ENCODE data around the gene IGSF11.

The IGSF11 gene

DNA sequence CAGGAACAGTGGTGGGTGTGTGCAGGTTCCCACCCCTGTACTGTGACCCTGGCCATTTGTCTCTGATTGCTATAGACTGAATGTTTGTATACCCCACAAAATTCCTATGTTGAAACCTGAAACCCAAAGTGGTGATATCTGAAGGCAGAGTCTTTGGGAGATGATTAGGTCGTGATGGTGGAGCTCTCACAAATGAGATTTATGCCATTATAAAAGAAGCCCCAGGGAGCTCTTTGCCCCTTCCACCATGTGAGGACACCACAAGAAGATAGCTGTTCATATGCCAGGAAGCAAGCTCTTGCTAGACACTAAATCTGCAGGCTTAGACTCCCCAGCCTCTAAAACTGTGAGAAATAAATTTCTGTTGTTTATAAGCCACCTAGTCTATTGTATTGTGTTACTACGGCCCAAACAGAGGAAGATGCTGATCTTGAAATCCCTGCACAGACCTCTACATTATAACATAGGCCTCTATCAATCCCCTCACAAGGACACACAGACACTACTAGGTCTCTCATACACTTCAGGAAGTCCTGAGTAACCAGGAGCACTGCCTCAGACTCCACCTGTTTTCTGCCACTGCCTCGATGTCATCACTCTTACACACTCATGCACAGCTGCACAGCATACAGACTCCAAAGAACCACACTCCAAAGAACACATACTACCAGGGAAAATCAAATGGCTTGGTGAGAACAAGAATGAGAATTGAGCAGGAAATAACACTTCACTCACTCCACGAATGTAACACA, 14.7 kb downstream of the IGSF11 start:
- DNase-seq (ENCODE audit: low read depth in 2 of 2), result no peak
- TF ChIP-seq, protein P1, sequence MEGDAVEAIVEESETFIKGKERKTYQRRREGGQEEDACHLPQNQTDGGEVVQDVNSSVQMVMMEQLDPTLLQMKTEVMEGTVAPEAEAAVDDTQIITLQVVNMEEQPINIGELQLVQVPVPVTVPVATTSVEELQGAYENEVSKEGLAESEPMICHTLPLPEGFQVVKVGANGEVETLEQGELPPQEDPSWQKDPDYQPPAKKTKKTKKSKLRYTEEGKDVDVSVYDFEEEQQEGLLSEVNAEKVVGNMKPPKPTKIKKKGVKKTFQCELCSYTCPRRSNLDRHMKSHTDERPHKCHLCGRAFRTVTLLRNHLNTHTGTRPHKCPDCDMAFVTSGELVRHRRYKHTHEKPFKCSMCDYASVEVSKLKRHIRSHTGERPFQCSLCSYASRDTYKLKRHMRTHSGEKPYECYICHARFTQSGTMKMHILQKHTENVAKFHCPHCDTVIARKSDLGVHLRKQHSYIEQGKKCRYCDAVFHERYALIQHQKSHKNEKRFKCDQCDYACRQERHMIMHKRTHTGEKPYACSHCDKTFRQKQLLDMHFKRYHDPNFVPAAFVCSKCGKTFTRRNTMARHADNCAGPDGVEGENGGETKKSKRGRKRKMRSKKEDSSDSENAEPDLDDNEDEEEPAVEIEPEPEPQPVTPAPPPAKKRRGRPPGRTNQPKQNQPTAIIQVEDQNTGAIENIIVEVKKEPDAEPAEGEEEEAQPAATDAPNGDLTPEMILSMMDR (IDR thresholded peaks at IDR 0.05; ENCODE audit: low read depth, low read length), result no peak
- no peak overlapping the region for H3K4me3 ChIP-seq (replicated peaks in 1 of 2; ENCODE audit: low read depth in 2 of 2, low read length in 2 of 2)

DNA sequence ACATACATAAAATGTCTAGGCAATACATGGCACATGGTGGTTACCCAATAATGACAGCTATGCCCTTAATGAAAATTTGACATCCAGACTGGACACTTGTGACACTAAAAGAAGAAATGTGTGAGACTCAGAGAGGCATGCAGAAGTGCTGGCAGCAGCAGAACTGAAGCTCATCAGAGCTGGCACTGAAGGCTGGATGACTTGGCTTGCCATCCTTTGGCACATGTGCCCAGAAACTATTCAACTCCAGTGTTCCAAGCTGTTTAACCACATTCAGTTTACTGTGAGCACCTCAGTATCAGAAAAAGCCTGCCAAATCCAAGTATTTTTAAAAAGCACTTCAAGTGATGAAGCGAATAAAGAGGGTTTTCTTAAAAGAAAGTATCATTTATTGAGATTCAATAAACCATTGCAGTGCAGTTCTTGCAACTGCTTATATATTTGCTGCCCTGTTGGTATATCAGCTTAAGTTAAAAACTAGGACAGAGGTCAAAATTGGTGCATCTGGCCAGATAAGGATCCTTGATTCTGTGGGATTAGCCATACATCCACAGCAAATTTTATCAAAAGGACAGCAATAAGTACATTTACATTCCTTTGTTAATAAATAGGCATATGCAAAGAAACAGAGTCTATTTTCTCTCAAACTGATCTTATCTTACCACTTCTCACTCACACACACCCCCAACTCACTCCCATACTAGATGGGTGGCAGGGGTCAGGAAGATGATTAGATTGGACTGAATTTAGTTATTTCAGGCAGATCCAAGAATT, 15.8 kb downstream of the IGSF11 start:
- TF ChIP-seq, protein P1 (IDR thresholded peaks at IDR 0.05; ENCODE audit: low read depth, low read length), result no peak
- H3K4me3 ChIP-seq (replicated peaks in 1 of 2; ENCODE audit: low read depth in 2 of 2, low read length in 2 of 2), result no peak overlapping the region
- DNase-seq (ENCODE audit: low read depth in 2 of 2), result no peak

DNA sequence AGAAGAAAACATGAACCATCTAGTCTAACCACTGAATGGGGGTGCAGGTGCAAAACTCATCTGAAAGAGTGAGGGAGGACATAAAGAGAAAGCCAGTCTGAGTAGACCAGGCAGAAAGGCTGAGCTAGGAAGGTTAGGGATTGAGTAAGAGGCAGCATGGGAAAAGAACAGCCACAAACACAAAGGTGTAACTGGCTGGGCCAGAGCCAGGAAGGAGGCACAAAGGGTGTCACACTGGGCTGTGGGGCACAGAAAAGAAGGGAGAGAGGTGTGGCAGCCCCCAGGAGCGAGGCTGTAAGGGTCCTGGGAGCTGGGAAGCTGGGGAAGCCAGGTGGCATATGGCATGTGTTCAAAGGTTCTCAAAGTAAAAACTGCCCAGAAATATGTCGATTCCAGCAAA, 18.7 kb downstream of the IGSF11 start:
- H3K4me3 ChIP-seq (replicated peaks in 1 of 2; ENCODE audit: low read depth in 2 of 2, low read length in 2 of 2), result no peak overlapping the region
- TF ChIP-seq, protein P1 (IDR thresholded peaks at IDR 0.05; ENCODE audit: low read depth, low read length), result no peak
- DNase-seq (ENCODE audit: low read depth in 2 of 2), result no peak

DNA sequence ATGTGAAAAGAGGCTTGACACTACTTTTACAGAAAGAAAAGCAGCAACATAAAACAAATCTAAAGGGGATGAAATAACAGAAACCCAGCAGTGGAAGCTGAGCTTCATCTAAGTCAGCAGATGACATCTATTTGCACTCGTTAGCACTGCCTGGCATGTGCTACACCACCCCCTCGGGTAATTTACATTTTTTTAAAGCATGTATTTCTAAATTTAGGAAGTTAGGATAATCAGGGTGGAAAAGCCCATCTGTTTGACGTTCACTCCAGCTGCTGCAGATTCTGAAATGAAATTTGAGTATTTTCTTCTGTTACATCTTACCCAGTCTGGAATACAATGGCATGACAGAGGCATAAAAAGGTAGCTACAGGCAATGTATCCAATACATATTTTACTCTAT, 20.7 kb downstream of the IGSF11 start:
- no peak for DNase-seq (ENCODE audit: low read depth in 2 of 2)
- TF ChIP-seq, protein P1 (IDR thresholded peaks at IDR 0.05; ENCODE audit: low read depth, low read length), result no peak
- H3K4me3 ChIP-seq (replicated peaks in 1 of 2; ENCODE audit: low read depth in 2 of 2, low read length in 2 of 2), result no peak overlapping the region

DNA sequence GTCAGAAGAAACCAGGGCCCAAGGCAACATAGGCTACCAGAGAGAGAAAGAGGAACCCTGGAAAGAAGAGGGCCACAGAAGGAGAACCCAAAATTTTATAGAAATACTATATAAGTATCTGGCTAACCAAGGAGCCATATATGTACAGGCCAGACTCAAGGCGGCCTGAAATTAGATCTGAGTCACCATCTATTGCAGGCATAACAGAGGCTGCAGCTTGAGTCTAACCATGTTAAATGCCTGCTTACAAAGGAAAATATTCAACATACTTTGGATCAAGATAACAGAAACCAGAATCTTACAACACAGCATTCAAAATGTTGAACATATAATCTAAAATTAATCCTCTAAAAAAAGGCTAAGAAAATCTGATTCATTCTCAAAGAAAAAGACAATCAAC, 23.1 kb downstream of the IGSF11 start:
- TF ChIP-seq, protein P1 (IDR thresholded peaks at IDR 0.05; ENCODE audit: low read depth, low read length), result no peak
- no peak overlapping the region for H3K4me3 ChIP-seq (replicated peaks in 1 of 2; ENCODE audit: low read depth in 2 of 2, low read length in 2 of 2)
- no peak for DNase-seq (ENCODE audit: low read depth in 2 of 2)

- DNase-seq (ENCODE audit: low read depth in 2 of 2), result no peak
- H3K4me3 ChIP-seq (replicated peaks in 1 of 2; ENCODE audit: low read depth in 2 of 2, low read length in 2 of 2), result no peak overlapping the region
- TF ChIP-seq, protein P1 (IDR thresholded peaks at IDR 0.05; ENCODE audit: low read depth, low read length), result no peak
Observed at GRCh38 chr3:118997190-118997589, 37.5 kb downstream of the IGSF11 start.

All from cardiac fibroblast (primary cell).